ENCODE data around the gene IGF2R. TPM values are rescaled to one million over a fixed set of nuclear protein-coding genes. Genes with fewer than 3 reads are reported as not detected.

The IGF2R gene
- total and polyA plus RNA-seq, 2 of the 13 experiments (the other 11 are each of a cell fraction or from before 2014, with no cell fraction given): 38.3 to 70.0 TPM

DNA sequence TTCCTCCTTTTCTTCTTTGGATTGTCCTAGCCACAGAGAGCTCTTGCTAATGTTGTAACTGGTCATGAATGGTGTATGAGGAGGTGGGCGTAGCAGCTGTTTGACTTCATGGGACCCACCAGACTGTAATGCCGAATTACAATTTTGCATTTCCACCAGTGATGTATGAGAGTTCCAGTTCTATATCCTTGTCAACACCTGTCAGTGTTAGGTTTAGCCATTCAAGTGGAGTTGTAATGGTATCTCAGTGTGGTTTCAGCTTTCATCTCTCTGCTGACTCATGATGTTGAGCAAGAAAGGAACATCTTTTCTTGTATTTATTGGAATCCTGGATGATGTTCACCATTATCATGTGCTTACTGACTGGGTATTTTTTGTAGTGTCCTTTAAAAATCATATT is 5.1 kb downstream of the IGF2R start (continued):
- TF ChIP-seq, protein P1, sequence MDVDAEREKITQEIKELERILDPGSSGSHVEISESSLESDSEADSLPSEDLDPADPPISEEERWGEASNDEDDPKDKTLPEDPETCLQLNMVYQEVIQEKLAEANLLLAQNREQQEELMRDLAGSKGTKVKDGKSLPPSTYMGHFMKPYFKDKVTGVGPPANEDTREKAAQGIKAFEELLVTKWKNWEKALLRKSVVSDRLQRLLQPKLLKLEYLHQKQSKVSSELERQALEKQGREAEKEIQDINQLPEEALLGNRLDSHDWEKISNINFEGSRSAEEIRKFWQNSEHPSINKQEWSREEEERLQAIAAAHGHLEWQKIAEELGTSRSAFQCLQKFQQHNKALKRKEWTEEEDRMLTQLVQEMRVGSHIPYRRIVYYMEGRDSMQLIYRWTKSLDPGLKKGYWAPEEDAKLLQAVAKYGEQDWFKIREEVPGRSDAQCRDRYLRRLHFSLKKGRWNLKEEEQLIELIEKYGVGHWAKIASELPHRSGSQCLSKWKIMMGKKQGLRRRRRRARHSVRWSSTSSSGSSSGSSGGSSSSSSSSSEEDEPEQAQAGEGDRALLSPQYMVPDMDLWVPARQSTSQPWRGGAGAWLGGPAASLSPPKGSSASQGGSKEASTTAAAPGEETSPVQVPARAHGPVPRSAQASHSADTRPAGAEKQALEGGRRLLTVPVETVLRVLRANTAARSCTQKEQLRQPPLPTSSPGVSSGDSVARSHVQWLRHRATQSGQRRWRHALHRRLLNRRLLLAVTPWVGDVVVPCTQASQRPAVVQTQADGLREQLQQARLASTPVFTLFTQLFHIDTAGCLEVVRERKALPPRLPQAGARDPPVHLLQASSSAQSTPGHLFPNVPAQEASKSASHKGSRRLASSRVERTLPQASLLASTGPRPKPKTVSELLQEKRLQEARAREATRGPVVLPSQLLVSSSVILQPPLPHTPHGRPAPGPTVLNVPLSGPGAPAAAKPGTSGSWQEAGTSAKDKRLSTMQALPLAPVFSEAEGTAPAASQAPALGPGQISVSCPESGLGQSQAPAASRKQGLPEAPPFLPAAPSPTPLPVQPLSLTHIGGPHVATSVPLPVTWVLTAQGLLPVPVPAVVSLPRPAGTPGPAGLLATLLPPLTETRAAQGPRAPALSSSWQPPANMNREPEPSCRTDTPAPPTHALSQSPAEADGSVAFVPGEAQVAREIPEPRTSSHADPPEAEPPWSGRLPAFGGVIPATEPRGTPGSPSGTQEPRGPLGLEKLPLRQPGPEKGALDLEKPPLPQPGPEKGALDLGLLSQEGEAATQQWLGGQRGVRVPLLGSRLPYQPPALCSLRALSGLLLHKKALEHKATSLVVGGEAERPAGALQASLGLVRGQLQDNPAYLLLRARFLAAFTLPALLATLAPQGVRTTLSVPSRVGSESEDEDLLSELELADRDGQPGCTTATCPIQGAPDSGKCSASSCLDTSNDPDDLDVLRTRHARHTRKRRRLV (CRISPR knock-in tag; IDR thresholded peaks at IDR 0.05): no peak
- no peak for TF ChIP-seq TEAD3 (CRISPR knock-in tag; optimal IDR thresholded peaks at IDR 0.05; ENCODE audit: borderline replicate concordance)
- peak; percentile 57 for TF ChIP-seq CEBPG (CRISPR knock-in tag; IDR thresholded peaks at IDR 0.05)
- TF ChIP-seq ZNF101 (CRISPR knock-in tag; IDR thresholded peaks at IDR 0.05; ENCODE audit: borderline replicate concordance, low read depth): no peak
- no peak for TF ChIP-seq SIN3B (IDR thresholded peaks at IDR 0.05; ENCODE audit: low read length)
- no peak for TF ChIP-seq CBX5 (CRISPR knock-in tag; IDR thresholded peaks at IDR 0.05; ENCODE audit: borderline replicate concordance)
- no peak for TF ChIP-seq AHR (CRISPR knock-in tag; IDR thresholded peaks at IDR 0.05)
- TF ChIP-seq ARID2 (CRISPR knock-in tag; IDR thresholded peaks at IDR 0.05; ENCODE audit: borderline replicate concordance): no peak
- no peak for TF ChIP-seq CREB1 (IDR thresholded peaks at IDR 0.05)
- TF ChIP-seq CREB1 (CRISPR knock-in tag; IDR thresholded peaks at IDR 0.05): 0 out of 2 replicates have a peak, but pooled peaks have one; percentile 1
- TF ChIP-seq, protein P2, sequence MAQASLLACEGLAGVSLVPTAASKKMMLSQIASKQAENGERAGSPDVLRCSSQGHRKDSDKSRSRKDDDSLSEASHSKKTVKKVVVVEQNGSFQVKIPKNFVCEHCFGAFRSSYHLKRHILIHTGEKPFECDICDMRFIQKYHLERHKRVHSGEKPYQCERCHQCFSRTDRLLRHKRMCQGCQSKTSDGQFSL (CRISPR knock-in tag; IDR thresholded peaks at IDR 0.05): no peak
- TF ChIP-seq ZNF790 (CRISPR knock-in tag; IDR thresholded peaks at IDR 0.05; ENCODE audit: borderline replicate concordance): no peak
- TF ChIP-seq, protein P3, sequence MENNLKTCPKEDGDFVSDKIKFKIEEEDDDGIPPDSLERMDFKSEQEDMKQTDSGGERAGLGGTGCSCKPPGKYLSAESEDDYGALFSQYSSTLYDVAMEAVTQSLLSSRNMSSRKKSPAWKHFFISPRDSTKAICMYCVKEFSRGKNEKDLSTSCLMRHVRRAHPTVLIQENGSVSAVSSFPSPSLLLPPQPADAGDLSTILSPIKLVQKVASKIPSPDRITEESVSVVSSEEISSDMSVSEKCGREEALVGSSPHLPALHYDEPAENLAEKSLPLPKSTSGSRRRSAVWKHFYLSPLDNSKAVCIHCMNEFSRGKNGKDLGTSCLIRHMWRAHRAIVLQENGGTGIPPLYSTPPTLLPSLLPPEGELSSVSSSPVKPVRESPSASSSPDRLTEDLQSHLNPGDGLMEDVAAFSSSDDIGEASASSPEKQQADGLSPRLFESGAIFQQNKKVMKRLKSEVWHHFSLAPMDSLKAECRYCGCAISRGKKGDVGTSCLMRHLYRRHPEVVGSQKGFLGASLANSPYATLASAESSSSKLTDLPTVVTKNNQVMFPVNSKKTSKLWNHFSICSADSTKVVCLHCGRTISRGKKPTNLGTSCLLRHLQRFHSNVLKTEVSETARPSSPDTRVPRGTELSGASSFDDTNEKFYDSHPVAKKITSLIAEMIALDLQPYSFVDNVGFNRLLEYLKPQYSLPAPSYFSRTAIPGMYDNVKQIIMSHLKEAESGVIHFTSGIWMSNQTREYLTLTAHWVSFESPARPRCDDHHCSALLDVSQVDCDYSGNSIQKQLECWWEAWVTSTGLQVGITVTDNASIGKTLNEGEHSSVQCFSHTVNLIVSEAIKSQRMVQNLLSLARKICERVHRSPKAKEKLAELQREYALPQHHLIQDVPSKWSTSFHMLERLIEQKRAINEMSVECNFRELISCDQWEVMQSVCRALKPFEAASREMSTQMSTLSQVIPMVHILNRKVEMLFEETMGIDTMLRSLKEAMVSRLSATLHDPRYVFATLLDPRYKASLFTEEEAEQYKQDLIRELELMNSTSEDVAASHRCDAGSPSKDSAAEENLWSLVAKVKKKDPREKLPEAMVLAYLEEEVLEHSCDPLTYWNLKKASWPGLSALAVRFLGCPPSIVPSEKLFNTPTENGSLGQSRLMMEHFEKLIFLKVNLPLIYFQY (CRISPR knock-in tag; IDR thresholded peaks at IDR 0.05; ENCODE audit: borderline replicate concordance): no peak
- TF ChIP-seq, protein P4, sequence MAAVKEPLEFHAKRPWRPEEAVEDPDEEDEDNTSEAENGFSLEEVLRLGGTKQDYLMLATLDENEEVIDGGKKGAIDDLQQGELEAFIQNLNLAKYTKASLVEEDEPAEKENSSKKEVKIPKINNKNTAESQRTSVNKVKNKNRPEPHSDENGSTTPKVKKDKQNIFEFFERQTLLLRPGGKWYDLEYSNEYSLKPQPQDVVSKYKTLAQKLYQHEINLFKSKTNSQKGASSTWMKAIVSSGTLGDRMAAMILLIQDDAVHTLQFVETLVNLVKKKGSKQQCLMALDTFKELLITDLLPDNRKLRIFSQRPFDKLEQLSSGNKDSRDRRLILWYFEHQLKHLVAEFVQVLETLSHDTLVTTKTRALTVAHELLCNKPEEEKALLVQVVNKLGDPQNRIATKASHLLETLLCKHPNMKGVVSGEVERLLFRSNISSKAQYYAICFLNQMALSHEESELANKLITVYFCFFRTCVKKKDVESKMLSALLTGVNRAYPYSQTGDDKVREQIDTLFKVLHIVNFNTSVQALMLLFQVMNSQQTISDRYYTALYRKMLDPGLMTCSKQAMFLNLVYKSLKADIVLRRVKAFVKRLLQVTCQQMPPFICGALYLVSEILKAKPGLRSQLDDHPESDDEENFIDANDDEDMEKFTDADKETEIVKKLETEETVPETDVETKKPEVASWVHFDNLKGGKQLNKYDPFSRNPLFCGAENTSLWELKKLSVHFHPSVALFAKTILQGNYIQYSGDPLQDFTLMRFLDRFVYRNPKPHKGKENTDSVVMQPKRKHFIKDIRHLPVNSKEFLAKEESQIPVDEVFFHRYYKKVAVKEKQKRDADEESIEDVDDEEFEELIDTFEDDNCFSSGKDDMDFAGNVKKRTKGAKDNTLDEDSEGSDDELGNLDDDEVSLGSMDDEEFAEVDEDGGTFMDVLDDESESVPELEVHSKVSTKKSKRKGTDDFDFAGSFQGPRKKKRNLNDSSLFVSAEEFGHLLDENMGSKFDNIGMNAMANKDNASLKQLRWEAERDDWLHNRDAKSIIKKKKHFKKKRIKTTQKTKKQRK (IDR thresholded peaks at IDR 0.05; ENCODE audit: low read length): no peak
- TF ChIP-seq, protein P5, sequence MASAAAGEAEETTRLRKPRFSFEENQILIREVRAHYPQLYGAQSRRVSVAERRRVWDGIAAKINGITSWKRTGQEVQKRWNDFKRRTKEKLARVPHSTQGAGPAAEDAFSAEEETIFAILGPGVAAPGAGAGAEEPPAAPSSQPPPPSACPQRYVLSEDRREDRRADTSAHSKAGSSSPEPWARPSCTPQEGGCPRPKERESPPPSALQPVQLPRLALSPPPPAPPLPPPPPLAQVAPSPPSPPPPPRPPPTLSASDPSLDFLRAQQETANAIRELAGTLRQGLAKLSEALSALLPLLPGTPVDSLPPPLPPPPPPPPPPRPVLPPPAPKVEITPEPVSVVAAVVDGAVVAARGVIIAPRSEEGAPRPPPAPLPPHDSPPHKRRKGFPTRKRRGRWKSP (CRISPR knock-in tag; IDR thresholded peaks at IDR 0.05): no peak
- TF ChIP-seq SIN3A (IDR thresholded peaks at IDR 0.05; ENCODE audit: borderline replicate concordance, low read depth, low read length): no peak
- no peak for TF ChIP-seq FOXP1 (IDR thresholded peaks at IDR 0.05)
- no peak for TF ChIP-seq FOXP1 (CRISPR knock-in tag; IDR thresholded peaks at IDR 0.05)

Data from HepG2 (cell line).